Fibroblast of skin of left quadriceps (primary cell): ENCODE data around the gene PTPRK.

Experiments
- DNase-seq, 2 experiments: peaks; one replicate each; pipeline ENCODE4 v3.0.0-alpha.2; 2013; ENCODE audit warnings: low read depth in 2 of 2

Gene PTPRK

DNA sequence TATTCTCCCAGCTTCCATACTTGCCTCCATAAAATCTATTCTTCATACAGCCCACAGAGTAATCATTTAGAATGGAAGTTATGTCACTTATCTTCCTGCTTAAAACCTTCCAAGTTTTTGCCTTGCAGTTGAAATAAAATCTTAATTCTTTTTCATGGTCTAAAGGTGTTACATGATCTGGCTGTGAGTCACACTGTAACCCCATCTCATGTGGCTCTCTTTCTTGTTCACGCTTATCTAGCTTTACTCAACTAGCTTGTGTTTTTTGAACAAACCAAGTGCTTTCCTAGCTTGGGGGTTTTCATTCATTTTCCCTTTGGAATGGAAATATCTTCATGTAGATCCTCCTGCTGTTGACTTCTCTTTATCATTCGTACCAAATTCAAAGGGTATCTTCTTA, 596.0 kb downstream of the PTPRK start:
- DNase-seq = no peak

DNA sequence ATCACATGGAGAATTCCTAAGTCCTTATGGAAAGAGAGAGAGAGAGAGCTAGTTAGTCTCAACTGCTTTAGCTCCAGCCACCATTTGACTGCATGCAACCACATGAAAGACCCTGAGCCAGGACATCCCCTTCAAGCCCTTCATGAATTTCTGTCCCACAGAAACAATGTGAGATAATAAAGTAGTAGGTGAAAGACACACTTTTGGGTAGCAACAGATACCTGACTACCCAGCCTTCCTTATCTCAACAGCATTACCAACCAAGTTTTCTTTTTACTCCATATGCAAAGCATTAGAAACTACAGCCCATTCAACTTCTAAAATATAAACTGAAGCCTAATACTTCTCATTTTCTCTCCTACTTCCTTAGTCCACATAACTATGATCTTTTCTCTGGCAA, 596.4 kb downstream of the PTPRK start:
- DNase-seq = no peak

DNA sequence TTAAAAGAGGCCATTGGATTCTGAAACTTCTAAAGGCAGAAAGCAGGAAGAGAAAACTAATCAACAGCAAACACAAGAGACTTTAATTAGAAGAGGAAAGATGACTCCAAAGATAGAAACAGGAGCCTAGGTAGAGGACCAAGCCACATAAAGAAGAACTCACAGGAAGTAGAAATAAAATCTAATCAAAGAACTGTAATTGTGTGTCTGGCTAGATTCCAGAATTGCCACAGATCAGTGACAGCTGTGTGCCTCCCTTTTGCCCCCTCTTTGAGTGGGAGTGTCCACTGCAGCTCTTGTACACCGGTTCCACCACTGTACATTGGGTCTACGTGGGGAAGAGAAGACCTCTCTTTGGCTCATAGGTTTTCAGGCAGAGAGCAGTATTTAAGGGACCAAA, 597.3 kb downstream of the PTPRK start:
- DNase-seq = no peak

DNA sequence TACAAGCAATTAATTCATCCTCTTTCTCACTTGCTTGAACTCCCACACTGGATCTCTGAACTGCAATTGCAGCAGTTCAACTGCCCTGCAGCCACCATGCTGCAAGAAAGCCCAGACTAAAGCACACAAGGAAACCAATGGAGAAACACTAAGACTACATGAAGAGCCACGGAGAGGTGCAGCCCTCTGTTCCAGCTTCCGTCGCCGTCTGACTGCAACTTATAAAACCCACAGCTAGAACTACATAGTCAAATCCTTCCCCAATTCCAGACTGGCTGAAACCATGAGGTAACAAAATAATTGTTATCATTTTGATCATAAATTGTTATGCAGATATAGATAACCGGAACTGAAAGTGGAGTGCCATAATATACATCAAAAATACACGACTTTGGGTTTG, 598.4 kb downstream of the PTPRK start:
- no peak for DNase-seq

DNA sequence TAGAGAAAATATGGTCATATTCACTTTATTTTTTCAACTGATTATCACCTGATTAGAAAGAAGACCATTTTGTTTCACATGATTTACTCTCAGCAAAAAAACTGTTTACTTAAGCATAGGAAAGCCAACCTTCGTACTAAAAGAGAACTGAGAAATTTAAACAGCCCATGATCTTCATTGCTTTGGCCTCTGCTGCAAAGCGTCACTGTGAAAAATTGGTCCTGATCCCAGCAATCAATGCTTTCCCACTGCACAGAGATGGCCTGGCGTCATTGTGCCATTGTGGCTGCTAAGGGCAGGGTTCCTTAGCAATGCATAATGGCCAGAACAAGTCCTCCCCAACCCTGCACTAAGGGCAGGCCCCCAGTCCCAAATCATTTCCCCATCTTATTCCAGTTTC, 599.6 kb downstream of the PTPRK start:
- DNase-seq = no peak
